OCI-LY3 (cell line): ENCODE measurements around the gene CPEB3.

Source experiments
- H2AFZ ChIP-seq: fragments of 200-600, 300-600 bp; shearing (Covaris generic); 2 replicates; pipeline ENCODE4 v1.6.0; 2014; ENCODE audit warnings: antibody characterized with exemption, low read depth, low read length
- H3K27ac ChIP-seq: fragments of 200-600, 300-600 bp; sonication (generic); 2 replicates; pipeline ENCODE4 v1.5.1; 2014; ENCODE audit warnings: mild to moderate bottlenecking, low read length, moderate library complexity, mixed read lengths
- H3K27me3 ChIP-seq: fragments of 200-600, 300-600 bp; sonication (generic); 2 replicates; pipeline ENCODE4 v1.6.1; 2014; ENCODE audit warnings: low read depth, low read length, mixed read lengths
- H3K36me3 ChIP-seq: fragments of 200-600, 300-600 bp; sonication (generic); replicated peaks from 2 replicates; pipeline ENCODE3; 2014; ENCODE audit warnings: low read depth, low read length, mixed read lengths
- H3K4me1 ChIP-seq: fragments of 300-600, 200-600 bp; sonication (generic); 2 replicates; pipeline ENCODE4 v1.6.1; 2014; ENCODE audit warnings: low read length, mixed read lengths
- H3K4me2 ChIP-seq: fragments of 200-600, 300-600 bp; sonication (generic); 2 replicates; pipeline ENCODE4 v1.6.1; 2014; ENCODE audit warnings: low read length, mixed read lengths
- H3K4me3 ChIP-seq: fragments of 300-600, 200-600 bp; sonication (generic); 2 replicates; pipeline ENCODE4 v1.5.1; 2014; ENCODE audit warnings: antibody characterized with exemption, mild to moderate bottlenecking, low read length, moderate library complexity
- H3K79me2 ChIP-seq: fragments of 300-600, 200-600 bp; shearing (Covaris generic); 2 replicates; pipeline ENCODE4 v1.6.1; 2014; ENCODE audit warnings: mild to moderate bottlenecking, low read length, mixed read lengths
- H3K9ac ChIP-seq: fragments of 300-600, 200-600 bp; shearing (Covaris generic); 2 replicates; pipeline ENCODE4 v1.6.0; 2014; ENCODE audit warnings: mild to moderate bottlenecking, low read length, moderate library complexity
- H3K9me3 ChIP-seq: fragments of 200-600, 300-600 bp; shearing (Covaris generic); 2 replicates; pipeline ENCODE4 v1.6.1; 2014; ENCODE audit warnings: low read length, mixed read lengths; ENCODE audit not compliant: insufficient read depth
- H4K20me1 ChIP-seq: fragments of 200-600, 300-600 bp; sonication (generic); 2 replicates; pipeline ENCODE4 v1.6.1; 2016; ENCODE audit warnings: low read length, mixed read lengths; ENCODE audit not compliant: insufficient read depth
- CTCF ChIP-seq: fragments of 200-600, 300-600 bp; sonication (generic); IDR thresholded peaks from 2 replicates; pipeline ENCODE4 v1.5.1; 2014; ENCODE audit warnings: antibody characterized with exemption, low read length, low read depth
- EZH2phosphoT487 ChIP-seq: fragments of 200-600 bp; shearing (Covaris generic); IDR thresholded peaks from 2 replicates; pipeline ENCODE4 v1.6.1; 2018; ENCODE audit warnings: antibody characterized with exemption, mixed run types, low read depth

The CPEB3 gene

GRCh38 chr10:92203919-92204623 lies 86.8 kb downstream of the CPEB3 start:
- no peaks in the 10 kb centered on the region for H4K20me1 ChIP-seq

GRCh38 chr10:92202536-92202935 lies 88.3 kb downstream of the CPEB3 start:
- no peak overlapping the region for H3K9ac ChIP-seq
- no peaks in the 10 kb centered on the region for H3K27me3 ChIP-seq
- no peaks in the 10 kb centered on the region for H3K36me3 ChIP-seq
- no peaks in the 10 kb centered on the region for H3K4me1 ChIP-seq
- H4K20me1 ChIP-seq, result no peaks in the 10 kb centered on the region
- no peaks in the 10 kb centered on the region for H3K79me2 ChIP-seq
- no peaks in the 10 kb centered on the region for H3K9me3 ChIP-seq
- TF ChIP-seq CTCF (no peak), EZH2phosphoT487 (no peak)
- no peak overlapping the region for H2AFZ ChIP-seq
- H3K27ac ChIP-seq, result no peak overlapping the region
- H3K4me2 ChIP-seq, result no peak overlapping the region
- no peak overlapping the region for H3K4me3 ChIP-seq

More at GRCh38 chr10:92203919-92204623, 86.8 kb downstream of the CPEB3 start:
- H3K9me3 ChIP-seq, result no peaks in the 10 kb centered on the region
- no peak overlapping the region for H3K27ac ChIP-seq
- no peak overlapping the region for H3K4me3 ChIP-seq
- no peak overlapping the region for H3K4me2 ChIP-seq
- H3K79me2 ChIP-seq, result no peaks in the 10 kb centered on the region
- no peaks in the 10 kb centered on the region for H3K36me3 ChIP-seq
- H2AFZ ChIP-seq, result no peak overlapping the region
- peaks cover 10% of the 10 kb centered on the region for H3K4me1 ChIP-seq
- no peaks in the 10 kb centered on the region for H3K27me3 ChIP-seq
- TF ChIP-seq EZH2phosphoT487, result no peak
- TF ChIP-seq CTCF, result no peak
- H3K9ac ChIP-seq, result no peak overlapping the region

- Histone ChIP-seq H2AFZ (no peak overlapping the region), H3K79me2 (no peaks in the 10 kb centered on the region), H4K20me1 (no peaks in the 10 kb centered on the region), H3K4me1 (no peaks in the 10 kb centered on the region), H3K4me3 (no peak overlapping the region), H3K4me2 (no peak overlapping the region), H3K36me3 (no peaks in the 10 kb centered on the region), H3K9ac (no peak overlapping the region), H3K9me3 (no peaks in the 10 kb centered on the region), H3K27ac (no peak overlapping the region), H3K27me3 (no peaks in the 10 kb centered on the region)
- TF ChIP-seq EZH2phosphoT487 (no peak), CTCF (no peak)
These were observed 90.3 kb downstream of the CPEB3 start for GRCh38 chr10:92200564-92200963.

GRCh38 chr10:92187101-92187500 lies 103.8 kb downstream of the CPEB3 start:
- peak overlapping the region; percentile 57 for H3K4me2 ChIP-seq
- H3K9me3 ChIP-seq, result no peaks in the 10 kb centered on the region
- H3K4me1 ChIP-seq, result peaks cover 14% of the 10 kb centered on the region
- no peak overlapping the region for H3K27ac ChIP-seq
- no peak overlapping the region for H2AFZ ChIP-seq
- TF ChIP-seq CTCF (no peak), EZH2phosphoT487 (no peak)
- no peaks in the 10 kb centered on the region for H4K20me1 ChIP-seq
- H3K27me3 ChIP-seq, result no peaks in the 10 kb centered on the region
- no peak overlapping the region for H3K9ac ChIP-seq
- no peaks in the 10 kb centered on the region for H3K79me2 ChIP-seq
- peak overlapping the region; percentile 15; the same call in 1 of the 2 replicates for H3K4me3 ChIP-seq
- no peaks in the 10 kb centered on the region for H3K36me3 ChIP-seq
